ENCODE measurements around the gene CEP295NL. TPM values are rescaled to one million over a fixed set of nuclear protein-coding genes. Genes with fewer than 3 reads are reported as not detected.

The CEP295NL gene
- total and polyA plus RNA-seq, 2 of the 8 experiments (the other 6 are each of a cell fraction or from before 2014, with no cell fraction given) = 0.06 to 2.0 TPM

DNA sequence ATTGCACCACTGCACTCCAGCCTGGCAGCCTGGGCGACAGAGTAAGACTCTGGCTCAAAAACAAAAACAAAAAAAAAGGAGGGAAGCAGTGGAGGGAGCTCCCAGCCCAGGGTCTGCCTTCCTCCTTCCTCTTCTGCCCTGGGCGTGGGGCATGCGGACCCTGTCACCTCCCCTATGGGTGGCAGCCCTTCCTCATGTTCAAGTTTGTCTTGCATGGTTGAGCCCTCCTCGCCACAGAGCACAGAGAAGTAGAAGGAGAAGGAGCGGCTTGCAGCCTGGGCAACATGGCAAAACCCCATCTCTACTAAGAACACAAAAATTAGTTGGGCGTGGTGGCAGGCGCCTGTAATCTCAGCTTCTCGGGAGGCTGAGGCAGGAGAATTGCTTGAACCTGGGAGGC lies 43.6 kb upstream of the CEP295NL start:
- H2BK120ac ChIP-seq (replicated peaks; ENCODE audit: low read depth, low read length) = no peak overlapping the region
- 93% methylated on average over 8 of the region's 8 CpGs; no CpG with 5 or more reads in 1 of the 2 experiments for WGBS, 2 experiments (ENCODE audit: extremely low coverage in 1 of 2, insufficient coverage in 1 of 2, insufficient read length in 1 of 2, insufficient replicate concordance in 2 of 2, low coverage in 1 of 2, low lambda C conversion rate in 2 of 2, missing lambda C conversion rate in 1 of 2)
- no peaks in the 10 kb centered on the region for H3K4me1 ChIP-seq (replicated peaks in 1 of 4; ENCODE audit: control insufficient read depth in 3 of 4, insufficient read depth in 4 of 4, low read length in 3 of 4)
- H4K20me1 ChIP-seq (replicated peaks in 1 of 2; ENCODE audit: control insufficient read depth in 1 of 2, insufficient read depth in 2 of 2, low read length in 2 of 2) = peaks cover 0 to 1% of the 10 kb centered on the region in 2 experiments
- no peaks in the 10 kb centered on the region for H3K36me3 ChIP-seq (ENCODE audit: control insufficient read depth in 2 of 4, insufficient read depth in 4 of 4, low read length in 3 of 4)
- no peak overlapping the region for H2BK20ac ChIP-seq (ENCODE audit: low read length)
- H3K56ac ChIP-seq (replicated peaks; ENCODE audit: insufficient read length, low read depth, low read length) = no peak overlapping the region
- H2BK12ac ChIP-seq (ENCODE audit: low read depth, low read length) = no peak overlapping the region
- H3K9me3 ChIP-seq (ENCODE audit: insufficient read depth in 2 of 2, low read depth in 1 of 2, low read length in 1 of 2) = peaks cover 10 to 15% of the 10 kb centered on the region in 2 experiments; a peak in 3 of 4 replicates
- FAIRE-seq (no peak), DNase-seq (ENCODE audit: low read depth in 1 of 2, low spot score in 2 of 2) (no peak)
- no peak overlapping the region for H2BK5ac ChIP-seq (ENCODE audit: low read depth, low read length)
- no peak overlapping the region for H2BK15ac ChIP-seq (ENCODE audit: low read length)
- H3K4me3 ChIP-seq (ENCODE audit: extremely low read depth in 1 of 4, insufficient read depth in 2 of 4, low read depth in 3 of 4, low read length in 4 of 4) = no peak overlapping the region
- no peaks in the 10 kb centered on the region for H3K79me2 ChIP-seq (ENCODE audit: control insufficient read depth in 1 of 2, insufficient read depth in 2 of 2, low read length in 2 of 2)
- POLR2A ChIA-PET (ENCODE audit: partially characterized antibody) = no interaction called here
- no peak for TF ChIP-seq TCF12 (IDR thresholded peaks at IDR 0.05; ENCODE audit: low read depth, low read length)
- no peak overlapping the region for H3K23ac ChIP-seq (ENCODE audit: insufficient read length)
- CTCF ChIA-PET (ENCODE audit: partially characterized antibody) = interaction anchor here (0.6 to 1.7 kb wide), 5 partner anchors 9 to 130 kb away, joined by 3 to 8 read pairs (median 4); no protein-coding TSS in a partner anchor
- no peaks in the 10 kb centered on the region for H3K27me3 ChIP-seq (replicated peaks in 1 of 4; ENCODE audit: control insufficient read depth in 3 of 4, extremely low read depth in 1 of 4, insufficient read depth in 3 of 4, low read length in 3 of 4)
- H2AFZ ChIP-seq (ENCODE audit: low read length) = no peak overlapping the region
- no peak overlapping the region for H3K14ac ChIP-seq (ENCODE audit: insufficient read length)
- no peak overlapping the region for H4K91ac ChIP-seq (replicated peaks; ENCODE audit: insufficient read length, low read length)
- no peak overlapping the region for H4K5ac ChIP-seq (ENCODE audit: insufficient read length, low read depth, low read length)
- H3K27ac ChIP-seq (ENCODE audit: low read depth, low read length) = no peak overlapping the region
- H3K79me1 ChIP-seq (ENCODE audit: low read depth, low read length) = no peaks in the 10 kb centered on the region
- H3K4ac ChIP-seq (replicated peaks; ENCODE audit: insufficient read length, low read depth, low read length) = no peak overlapping the region
- H3K18ac ChIP-seq (ENCODE audit: extremely low read depth, low read length) = no peak overlapping the region
- no peak overlapping the region for H4K8ac ChIP-seq (ENCODE audit: extremely low read depth, insufficient read depth, low read length)
- H2AK5ac ChIP-seq (ENCODE audit: low read depth, low read length) = no peak overlapping the region
- H3K23me2 ChIP-seq (ENCODE audit: low read depth, low read length) = no peaks in the 10 kb centered on the region
- no peak overlapping the region for H3K4me2 ChIP-seq (ENCODE audit: insufficient read depth in 1 of 2, low read depth in 2 of 2, low read length in 2 of 2)
- no peak overlapping the region for H3K9ac ChIP-seq (replicated peaks in 1 of 4; ENCODE audit: extremely low read depth in 1 of 4, low read depth in 3 of 4, low read length in 3 of 4)

Measured in H1 (cell line).